GM18508 (cell line): Measurements from ENCODE around the gene ERBIN.
A peak's percentile ranks its signal among the peaks of the same experiment; 100 is the strongest.
"Not testable (repeated sequence)": the region's sequence is repeated elsewhere in the genome, so short reads cannot be mapped to it uniquely, and the experiment has no call there.

Experiments
- ATAC-seq: cut with Tn5 transposase; IDR thresholded peaks from one replicate; pipeline ENCODE4 v1.9.1; 2021; ENCODE audit warnings: moderate number of reproducible peaks; ENCODE audit not compliant: insufficient read depth, unreplicated experiment

Gene ERBIN

DNA sequence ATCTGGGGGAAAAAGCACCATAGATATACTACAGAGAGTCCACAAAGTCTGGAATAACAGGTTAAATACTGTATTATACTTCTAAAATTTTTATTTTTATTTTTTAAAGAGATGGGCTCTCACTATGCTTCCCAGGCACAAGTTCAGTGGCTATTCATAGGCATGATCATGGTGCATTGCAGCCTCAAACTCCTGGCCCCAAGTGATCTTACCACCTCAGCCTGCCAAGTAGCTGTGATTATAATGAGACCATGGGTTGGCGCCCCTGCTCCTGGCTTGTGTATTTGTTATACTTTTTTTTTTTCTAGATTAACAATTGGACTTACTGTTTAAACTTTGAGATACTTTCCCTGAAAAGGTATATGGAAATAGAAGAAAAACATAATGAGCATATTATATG is 25.9 kb downstream of the ERBIN start:
- ATAC-seq, result no peak

- no peak for ATAC-seq
Measured at GRCh38 chr5:65954200-65954599, 27.8 kb downstream of the ERBIN start.

GRCh38 chr5:65955746-65956145 is 29.4 kb downstream of the ERBIN start:
- ATAC-seq, result no peak

- ATAC-seq, result not testable (repeated sequence)
Measured at GRCh38 chr5:65957703-65958102, 31.3 kb downstream of the ERBIN start.

- ATAC-seq, result peak; percentile 93
Measured at GRCh38 chr5:65961633-65962032, 35.3 kb downstream of the ERBIN start.

DNA sequence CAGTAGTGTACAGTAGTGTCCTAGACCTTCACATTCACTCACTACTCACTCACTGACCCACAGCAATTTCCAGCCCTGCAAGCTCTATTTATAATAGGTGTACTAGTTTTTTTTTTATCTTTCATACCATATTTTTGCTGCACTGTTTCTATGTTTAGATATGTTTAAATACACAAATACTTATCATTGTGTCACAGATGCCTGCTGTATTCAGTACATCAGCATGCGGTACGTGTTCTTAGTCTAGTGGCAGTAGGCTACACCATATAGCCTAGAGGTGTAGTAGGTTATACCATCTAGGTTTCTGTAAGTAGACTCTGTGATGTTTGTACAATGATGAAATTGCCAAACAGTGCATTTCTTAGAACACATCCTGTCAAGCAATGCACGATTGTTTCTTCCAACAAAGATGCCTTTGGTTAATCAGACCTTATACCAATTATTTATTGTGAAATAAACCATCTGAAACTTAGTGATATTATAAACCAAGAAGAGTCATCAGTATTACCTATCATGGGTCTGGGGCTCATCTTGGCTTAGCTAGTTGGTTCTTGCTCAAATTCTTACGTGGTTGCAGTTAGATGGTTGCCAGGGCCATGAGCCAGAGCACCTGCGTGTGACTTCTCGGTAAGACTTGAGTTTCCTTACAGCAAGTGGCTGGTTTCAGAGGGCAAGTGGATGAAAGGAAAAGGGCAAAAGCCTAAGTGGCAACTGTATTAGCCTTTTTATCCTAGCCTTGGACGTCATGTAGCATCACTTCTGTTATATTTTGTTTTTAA is 41.1 kb downstream of the ERBIN start:
- ATAC-seq, result no peak

GRCh38 chr5:65969539-65970393 is 43.4 kb downstream of the ERBIN start:
- ATAC-seq, result no peak

GRCh38 chr5:65970481-65971367 is 44.3 kb downstream of the ERBIN start:
- no peak for ATAC-seq

DNA sequence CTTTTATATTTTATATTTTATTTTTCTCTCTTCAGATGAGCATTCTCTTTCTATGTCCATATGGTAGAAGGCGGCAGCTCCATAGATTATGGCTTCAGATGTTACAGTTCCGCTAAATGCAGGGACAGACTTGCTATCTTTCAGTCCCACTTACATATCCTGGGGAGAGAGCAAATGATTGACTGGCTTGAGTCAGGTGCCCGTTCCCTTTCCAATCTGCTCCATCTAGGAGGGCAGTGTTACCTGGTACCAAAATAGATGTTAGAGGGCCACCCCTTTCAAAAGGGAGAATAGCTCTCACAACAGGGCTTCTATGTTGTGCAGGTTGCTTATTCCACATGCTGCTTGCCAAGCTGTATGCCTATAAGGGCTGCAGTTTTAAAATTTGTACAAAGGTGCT is 45.3 kb downstream of the ERBIN start:
- ATAC-seq, result no peak

DNA sequence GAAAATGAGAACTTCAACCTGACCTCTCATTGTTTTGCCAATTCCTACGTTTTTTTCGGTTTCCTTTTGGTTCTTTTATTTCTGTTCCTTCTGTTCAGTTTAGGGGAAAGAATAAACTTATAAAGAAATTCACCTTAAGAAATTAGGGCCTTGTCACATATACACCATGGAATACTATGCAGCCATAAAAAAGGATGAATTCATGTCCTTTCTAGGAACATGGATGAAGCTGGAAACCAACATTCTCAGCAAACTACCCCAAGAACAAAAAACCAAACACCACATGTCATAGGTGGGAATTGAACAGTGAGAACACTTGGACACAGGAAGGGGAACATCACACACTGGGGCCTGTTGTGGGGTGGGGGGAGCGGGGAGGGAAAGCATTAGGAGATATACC is 46.5 kb downstream of the ERBIN start:
- ATAC-seq, result not testable (repeated sequence)

GRCh38 chr5:65978251-65978650 is 51.9 kb downstream of the ERBIN start:
- ATAC-seq, result no peak

DNA sequence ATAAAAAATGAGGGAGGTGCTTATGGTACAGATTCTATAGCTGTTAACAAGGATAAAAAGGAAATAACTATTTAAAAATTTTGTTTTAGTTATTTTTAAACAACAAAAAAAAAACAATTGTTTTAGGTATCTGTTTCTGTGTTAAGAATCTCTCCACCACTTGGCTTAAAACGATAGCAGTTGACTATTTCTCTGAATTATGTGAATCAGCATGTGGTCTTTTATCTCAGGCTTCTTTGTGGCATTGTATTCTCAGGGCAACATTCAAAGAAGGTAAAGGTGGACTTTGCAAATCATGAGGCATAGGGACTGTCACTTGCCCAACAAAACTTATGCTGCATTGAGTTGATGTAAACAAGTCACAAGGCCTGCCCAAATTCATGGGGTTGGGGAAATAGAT is 55.2 kb downstream of the ERBIN start:
- no peak for ATAC-seq

GRCh38 chr5:65981969-65982619 is 55.7 kb downstream of the ERBIN start:
- no peak for ATAC-seq

GRCh38 chr5:65982635-65983034 is 56.3 kb downstream of the ERBIN start:
- no peak for ATAC-seq

GRCh38 chr5:65984098-65984885 is 57.9 kb downstream of the ERBIN start:
- no peak for ATAC-seq

- no peak for ATAC-seq
Measured at GRCh38 chr5:65986050-65986451, 59.7 kb downstream of the ERBIN start.

- no peak for ATAC-seq
Measured at GRCh38 chr5:65986796-65987195, 60.4 kb downstream of the ERBIN start.

GRCh38 chr5:65987982-65988381 is 61.6 kb downstream of the ERBIN start:
- no peak for ATAC-seq

GRCh38 chr5:65989158-65989557 is 62.8 kb downstream of the ERBIN start:
- no peak for ATAC-seq
